GM21529 (cell line): ENCODE measurements around the gene TVP23B.
"Not testable (repeated sequence)": the region's sequence is repeated elsewhere in the genome, so short reads cannot be mapped to it uniquely, and the experiment has no call there.

Source experiments
- ATAC-seq: cut with Tn5 transposase; IDR thresholded peaks from one replicate; pipeline ENCODE4 v1.9.1; 2021; ENCODE audit not compliant: unreplicated experiment

TVP23B gene

DNA sequence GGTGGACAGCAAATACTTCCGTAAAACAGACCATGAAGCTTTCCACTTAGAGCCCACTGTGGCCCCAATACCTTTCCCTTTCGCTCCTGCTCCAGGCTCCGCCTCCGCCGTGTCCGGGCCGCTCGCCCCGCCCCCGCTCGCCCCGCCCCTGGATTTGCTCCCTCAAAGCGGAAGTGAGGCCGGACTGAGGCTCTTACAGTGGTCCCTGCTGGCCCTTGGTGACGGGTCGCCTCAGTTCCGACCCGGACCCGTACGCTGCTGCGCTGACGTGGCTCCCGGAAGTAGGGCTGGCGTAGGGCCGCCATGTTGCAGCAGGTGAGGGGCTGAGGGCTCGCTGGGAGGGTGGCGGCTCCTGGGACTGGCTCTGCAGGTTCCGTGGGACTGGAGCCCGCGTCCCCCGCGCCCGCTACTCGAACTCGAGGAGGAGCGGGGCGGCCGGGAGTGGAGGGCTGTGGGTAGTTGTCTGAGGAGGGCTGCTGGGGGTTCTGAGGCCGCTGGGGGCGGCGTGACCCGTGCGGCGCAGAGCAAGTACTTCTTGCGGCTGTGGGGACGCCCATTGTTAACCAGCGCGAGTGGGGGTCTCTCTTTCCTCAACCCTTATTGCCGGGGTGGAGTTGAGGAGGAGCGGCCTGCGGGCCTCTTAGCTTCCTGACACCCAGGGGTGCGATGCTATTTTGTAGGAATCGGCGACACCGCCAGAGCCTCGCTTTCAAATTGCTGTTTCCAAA is at the start of gene TVP23B:
Gene TVP23B, plus strand, starts transcription at position 193 of the 728 bp plus-strand sequence. Its CDS starts 111 bp downstream, at position 304.
- ATAC-seq: peak; percentile 95

DNA sequence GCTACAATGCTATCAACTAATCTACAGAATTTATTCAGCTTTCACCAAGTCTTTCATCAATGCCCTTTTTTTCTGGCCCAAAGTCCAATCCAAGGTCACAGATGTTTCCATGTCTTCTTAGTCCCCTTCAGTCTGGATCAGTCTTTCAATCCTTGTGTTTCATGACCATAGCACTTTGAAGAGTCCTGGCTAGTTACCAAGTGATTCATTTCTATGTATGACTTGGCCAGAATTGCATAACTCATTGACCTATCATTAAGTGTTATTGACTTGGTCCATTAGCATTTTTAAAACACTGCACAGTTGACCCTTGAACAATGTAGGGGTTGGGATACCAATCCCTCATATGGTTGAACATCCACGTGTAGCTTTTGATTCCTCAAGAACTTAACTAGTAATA is 48.5 kb upstream of the TVP23B start:
- ATAC-seq: not testable (repeated sequence)

DNA sequence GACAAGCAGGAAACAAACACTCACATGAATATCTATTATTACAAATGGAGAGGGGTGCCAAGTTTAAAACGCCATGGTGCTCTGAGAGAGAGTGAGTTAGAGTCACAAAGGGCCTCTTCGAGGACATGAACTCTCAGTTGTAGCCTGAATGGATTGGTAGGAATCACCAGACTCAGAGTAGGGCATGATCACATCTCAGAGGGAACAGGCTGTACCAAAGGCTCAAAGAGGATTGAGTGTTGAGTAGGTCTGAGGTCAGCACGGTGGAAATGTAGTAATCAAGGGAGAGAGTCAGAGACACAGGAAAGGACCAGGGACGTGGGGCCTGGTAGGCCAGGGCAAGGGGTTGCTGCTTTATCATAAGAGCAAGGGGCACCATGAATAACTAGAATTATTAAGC is 47.6 kb upstream of the TVP23B start:
- ATAC-seq: not testable (repeated sequence)

DNA sequence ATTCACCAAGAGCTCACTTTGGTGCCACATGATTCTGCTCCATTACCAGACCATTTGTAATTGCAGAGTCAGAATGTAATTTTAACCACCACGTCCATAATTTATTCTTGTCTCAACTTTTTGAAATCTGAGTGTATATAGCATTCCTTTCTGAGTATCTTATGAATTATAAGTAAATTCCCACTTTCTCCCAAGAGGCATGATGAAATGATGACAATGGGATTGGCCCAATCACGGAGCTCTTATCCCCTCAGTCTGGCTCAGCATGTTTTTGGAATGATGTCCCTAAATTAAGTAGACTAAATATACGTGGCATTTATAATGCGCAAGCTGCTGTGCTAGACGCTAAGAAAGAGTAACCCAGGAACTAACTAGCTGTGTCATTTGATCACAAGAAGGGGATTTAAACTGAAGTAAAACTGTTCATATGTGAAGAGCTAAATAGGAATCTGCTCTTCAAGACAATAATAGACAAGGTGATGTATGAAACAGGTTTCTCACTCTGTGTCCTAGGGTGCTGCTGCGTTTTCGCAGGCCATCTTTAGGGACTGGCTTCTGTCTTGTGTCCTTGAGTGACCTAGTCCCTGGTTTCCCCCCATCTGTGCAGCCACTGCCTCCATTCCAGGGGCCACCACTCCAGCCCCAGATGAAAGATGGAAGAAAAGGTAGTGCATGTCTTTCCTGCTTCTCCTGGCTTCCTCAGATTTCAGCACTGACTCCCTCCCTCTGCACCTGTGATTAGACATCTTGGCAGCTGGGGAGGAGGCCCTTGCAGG is 41.2 kb upstream of the TVP23B start:
- not testable (repeated sequence) for ATAC-seq

DNA sequence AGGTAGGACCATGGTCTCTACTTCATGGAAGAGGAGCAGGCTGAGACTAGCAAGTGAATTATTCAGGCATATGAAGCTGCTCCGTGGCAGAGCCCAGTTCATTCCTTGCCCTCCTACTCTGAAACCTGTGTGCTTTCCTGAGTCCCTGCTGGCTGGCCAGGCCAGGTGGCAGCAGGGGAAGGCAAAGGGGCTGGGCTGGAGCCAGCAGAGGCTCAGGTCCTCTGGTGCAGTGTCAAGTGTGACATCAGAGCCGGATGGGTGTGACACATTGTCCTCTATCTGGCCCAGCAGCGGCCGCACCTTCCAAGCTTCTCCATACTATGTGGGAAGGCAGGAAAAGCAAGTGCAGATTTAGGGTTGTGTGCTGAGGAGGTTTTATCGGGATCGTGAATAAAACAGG is 39.8 kb upstream of the TVP23B start:
- not testable (repeated sequence) for ATAC-seq

DNA sequence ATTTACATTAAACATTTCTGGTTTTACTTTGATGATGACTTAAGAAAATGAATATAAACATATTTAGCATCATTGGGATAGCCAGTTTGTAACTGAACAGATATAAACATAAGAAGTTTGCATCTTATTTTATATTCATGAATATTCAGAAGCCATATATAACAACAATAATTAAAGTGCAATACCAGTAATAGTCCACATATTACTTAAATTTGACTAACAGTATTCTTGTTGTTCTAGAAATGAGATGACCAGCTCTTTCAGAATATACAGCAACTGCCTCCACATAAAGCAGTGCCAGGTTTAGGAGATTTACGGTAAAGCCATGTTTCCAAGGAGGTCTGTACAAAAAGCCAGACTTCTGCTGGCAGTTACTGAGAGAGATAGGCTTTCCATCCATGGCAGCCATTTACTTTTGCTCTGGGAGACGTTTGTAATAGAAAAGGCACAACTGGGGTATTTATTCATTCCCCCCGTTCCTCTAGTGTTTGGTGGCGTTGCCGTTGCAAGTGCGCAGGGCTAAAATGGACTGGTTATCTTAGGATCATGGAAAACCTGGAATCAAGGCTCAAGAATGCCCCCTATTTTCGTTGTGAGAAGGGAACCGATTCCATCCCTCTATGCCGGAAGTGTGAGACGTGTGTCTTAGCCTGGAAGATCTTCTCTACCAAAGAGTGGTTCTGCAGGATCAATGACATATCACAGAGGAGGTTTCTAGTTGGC is 37.1 kb upstream of the TVP23B start, which contains the start of gene FBXW10:
Gene FBXW10, plus strand, starts transcription at position 356 of the 723 bp plus-strand sequence. Its CDS starts 191 bp downstream, at position 547.
- ATAC-seq: not testable (repeated sequence)

DNA sequence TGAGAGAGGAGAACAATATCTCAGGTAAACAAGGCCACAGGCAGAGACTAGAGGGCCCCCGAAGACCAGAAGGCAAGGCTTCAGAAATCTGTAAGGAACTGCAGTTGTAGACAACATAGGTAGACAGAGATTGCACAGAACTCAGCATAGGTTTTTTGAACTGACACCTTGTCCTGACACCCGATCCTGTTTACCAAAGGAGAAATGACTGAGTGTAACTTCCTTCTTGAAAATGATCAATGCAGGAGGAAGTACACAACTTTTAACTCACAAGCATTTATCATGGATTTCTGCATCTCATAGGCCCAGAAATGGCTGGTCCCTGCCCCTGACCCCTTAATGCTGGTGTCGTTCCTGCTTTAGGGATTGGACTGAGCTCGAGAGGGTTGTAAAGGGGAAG is 36.3 kb upstream of the TVP23B start:
- not testable (repeated sequence) for ATAC-seq

DNA sequence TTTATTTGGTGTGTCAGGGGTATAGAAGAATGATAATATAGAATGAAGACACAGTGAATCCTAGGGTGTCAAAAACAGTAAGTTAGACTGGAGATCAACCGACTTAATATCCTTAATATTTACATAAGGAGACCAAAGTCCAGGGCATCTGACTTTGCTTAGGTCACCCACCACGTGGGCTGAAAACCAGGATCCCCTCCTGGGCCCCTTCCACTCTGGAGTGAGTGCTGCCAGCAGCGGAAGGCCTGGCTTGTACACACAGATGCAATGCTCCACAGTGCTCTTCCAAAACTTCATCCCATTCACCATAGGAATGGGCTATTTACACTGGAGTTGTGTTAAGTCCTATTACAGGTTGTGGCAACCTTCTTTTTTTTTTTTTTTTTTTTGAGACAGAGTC is 34.4 kb upstream of the TVP23B start:
- ATAC-seq: not testable (repeated sequence)

DNA sequence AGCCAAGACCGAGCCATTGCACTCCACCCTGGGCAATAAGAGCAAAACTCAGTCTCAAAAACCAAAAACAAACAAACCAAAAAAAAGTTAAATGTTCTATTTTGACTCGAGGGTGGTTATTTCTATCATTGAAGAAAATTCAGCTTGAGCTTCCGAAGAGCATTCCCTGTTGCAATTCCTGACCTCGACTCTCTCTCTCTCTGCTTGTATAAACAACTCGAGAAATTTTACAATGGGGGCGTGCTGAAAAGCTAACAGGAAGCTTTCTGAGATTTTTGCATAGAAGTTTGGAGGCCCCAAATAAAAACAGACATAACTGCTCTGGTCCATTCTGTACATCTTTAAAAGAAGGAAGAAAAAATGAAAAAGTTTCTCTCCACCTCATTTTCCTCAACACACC is 33.5 kb upstream of the TVP23B start:
- ATAC-seq: not testable (repeated sequence)

DNA sequence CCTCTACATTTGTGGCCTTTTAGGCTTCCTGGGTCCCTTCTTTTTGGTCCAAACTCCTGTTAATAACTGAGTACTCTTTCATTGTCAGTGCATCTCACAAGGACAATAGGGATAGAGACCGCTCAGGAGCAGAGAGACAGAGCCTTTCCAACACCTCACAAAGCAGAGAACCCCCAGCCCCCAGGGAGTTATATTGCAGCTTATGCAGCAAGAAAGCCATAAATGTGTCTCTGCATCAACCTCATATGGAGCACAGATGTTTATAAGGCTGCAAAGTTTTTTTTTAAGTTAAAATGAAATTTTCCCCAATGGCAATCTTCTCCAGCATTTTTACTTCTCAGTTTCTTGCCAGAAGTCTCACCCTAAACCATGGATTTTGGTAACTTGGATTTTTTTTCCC is 30.7 kb upstream of the TVP23B start:
- ATAC-seq: not testable (repeated sequence)

DNA sequence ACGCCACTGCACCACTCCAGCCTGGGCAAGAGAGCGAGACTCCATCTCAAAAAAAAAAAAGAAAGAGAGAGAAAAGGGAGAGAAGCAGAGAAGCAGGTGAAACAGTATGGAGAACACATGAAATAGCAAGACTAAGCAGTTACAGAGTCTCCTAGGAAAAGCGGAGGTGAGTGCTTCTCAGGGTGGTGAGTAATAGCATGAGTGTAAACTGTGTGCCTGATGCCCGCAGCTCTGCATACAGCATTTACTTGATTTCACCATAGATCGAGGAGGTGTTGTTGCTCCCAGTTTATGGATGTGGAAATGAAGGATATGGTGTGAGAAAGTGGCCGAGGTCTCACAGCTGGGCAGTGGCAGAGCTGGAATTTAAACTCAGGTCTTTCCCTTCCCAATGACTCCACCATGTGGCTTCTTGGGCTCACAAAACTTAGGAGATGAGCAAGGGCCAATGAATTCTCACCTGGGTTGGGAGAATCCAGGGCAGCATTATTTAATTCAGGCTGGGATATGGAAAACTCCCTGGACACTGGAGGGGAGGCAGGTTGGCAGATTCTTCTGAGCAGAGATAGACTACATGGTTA is 27.1 kb upstream of the TVP23B start:
- not testable (repeated sequence) for ATAC-seq

DNA sequence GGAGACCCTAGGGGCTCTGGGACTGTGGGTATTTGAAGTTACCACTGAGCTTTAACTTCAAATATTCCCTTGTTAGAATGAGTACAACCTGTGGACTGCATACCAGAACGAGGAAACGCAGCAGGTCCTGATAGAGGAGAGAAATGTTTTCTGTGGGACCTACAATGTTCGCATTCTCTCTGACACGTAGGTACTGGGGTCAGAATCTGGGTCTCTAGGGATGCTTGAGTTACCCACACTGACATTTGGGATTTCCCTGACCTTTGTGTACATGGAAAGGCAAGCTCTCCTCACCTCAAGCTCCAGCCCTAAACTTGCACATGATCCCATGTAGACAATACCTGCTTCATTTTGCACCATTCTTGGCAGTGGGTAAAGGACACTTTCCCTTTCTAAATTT is 25.0 kb upstream of the TVP23B start:
- not testable (repeated sequence) for ATAC-seq

DNA sequence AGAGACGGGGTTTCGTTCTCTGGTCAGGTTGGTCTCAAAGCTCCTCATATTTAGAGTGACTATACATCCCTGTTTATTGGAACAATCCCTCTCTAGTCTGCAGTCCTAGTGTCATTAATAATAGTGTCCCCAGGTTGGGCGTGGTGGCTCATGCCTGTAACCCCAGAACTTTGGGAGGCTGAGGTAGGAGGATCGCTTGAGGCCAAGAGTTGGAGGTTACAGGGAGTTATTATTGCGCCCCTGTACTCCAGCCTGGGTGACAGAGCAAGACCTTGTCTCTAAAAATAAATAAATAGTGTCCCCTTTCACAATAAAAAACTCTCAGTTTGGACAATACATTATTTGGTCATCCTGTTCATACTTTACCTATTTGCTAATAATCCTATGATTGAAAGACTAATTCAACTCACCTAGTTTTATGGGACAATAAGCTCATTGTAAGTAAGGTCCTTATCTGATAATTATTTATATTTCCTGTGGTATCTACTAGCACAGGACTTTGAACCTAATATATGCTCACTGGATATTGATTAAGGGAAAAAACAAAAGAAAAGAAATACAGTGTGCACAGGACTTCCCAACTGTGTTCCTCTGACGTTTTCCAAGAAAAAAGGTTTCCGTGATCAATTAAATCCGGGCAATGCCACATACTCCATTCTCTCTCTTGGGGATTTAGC is 23.5 kb upstream of the TVP23B start:
- ATAC-seq: not testable (repeated sequence)

DNA sequence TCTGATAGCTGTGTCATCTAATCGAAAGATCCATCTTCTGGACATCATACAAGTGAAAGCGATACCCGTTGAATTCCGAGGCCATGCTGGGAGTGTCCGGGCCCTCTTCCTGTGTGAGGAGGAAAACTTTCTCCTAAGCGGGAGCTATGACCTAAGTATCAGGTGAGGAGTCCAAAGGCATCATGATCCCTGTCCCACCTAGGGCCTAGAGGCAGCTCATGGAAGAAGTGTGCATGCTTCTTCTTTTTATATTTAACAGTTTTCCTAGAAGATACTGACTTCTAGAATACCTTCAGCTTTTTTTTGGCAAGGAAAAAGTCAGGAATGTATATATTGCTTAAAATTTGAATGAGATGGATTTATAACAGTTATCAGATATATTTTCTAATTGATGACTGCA is 22.6 kb upstream of the TVP23B start:
- ATAC-seq: not testable (repeated sequence)

DNA sequence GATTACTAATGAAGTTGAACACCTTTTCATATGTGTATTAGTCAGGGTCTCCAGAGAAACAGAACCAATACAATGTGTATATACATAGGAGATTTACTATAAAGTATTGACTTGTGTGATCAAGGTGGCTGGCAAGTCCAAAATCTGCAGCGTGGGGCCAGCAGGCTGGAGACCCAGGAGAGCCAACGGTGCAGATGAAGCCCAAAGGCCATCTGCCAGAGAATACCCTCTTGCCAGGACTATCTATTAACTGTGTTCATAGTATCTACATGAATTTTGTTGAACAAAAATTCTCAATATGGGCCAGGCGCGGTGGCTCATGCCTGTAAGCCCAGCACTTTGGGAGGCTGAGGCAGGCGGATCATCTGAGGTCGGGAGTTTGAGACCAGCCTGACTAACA is 20.8 kb upstream of the TVP23B start:
- not testable (repeated sequence) for ATAC-seq

DNA sequence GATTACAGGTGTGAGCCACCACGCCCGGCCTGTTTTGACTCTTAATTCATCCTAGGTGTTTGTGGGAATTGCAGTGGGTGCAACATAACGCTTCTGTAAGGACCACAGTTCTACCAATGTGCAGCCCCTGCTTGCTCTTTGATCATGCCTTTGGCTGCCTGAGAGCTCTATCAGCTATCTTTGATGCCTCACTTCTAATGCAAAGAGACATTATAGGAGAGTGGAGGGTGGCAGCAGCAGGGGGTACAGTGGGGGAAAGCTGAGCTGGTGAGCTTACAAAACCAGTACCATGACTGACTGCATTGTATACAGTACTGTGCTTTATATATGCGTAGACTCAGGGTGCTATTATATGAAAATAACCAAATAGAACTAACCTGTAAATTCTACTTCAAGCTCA is 10.4 kb upstream of the TVP23B start:
- ATAC-seq: not testable (repeated sequence)

DNA sequence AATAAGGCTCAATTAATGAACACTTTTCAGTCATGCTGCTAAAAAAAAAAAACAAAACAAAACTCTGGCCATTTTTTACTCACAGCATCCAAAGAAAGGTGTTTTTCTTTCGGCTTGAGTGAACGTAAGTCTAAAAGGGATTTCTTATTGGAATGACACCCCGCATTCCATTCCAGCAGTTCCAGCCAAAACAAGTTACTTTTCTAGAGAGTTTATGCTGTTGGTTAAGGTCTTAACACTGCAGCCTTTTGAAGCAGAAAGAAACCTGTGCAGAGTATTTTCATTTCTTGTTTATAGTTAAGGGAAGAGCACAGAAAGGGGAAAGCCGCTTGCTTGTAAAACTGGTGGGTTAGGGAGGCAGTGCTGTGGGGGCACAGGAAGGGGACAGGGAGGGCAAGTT is 9.9 kb upstream of the TVP23B start:
- not testable (repeated sequence) for ATAC-seq

DNA sequence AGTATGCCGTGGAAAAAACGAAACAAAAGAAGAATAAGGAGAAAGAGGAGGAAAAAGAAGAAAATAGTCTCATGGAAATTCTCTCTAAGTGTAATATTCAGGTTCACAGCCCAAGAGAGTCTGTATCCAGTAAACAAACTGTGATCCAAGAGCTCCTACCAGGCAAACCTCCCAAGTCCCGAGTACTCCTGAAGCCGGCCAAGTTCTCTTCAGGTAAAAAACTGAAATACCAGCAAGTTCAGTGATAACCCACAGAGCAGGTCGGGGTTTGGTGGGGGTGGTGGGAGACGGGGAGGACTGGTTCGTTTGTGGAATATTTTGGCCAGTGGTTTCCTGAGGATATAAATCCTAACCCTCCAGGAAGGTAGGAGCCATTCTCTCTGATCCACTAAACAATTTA is 8.5 kb upstream of the TVP23B start:
- ATAC-seq: no peak

DNA sequence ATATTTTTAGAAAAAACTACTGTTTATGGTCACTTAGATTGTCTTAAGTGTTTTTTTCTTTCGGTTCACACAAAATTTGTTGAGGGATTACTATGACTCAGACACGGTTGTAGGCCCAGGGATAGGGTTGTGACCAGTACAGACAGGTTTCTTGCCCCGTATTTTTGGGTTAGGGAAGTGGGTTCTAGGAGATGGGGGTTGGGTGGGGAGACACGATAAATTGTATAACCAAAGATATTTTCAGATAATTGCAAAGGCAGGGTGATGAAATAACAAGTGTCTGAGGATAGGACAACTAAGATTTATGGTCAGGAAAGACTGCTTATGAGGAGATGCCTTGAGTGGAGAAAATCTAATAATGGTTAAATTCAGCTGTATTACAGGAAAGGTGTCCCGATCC is 822 bp downstream of the TVP23B start:
- not testable (repeated sequence) for ATAC-seq

DNA sequence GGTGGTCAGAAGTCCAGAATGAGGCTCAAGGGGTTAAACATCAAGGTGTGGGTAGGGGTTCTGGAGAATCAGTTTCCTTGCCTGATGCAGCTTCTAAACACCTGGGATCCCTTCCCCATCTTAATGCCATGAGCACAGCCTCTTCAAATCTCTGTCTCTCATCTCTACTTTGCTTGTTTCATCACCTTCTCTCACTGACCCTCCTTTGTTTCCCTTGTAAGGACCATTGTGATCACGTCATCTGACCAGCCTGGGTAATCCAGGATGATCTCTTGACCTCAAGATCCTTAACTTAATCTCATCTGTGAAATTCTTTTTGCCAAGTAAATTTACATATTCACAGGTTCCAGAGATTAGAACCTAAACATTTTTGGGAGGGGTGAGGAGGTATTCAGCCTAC is 5.0 kb downstream of the TVP23B start:
- ATAC-seq: not testable (repeated sequence)
